Parathyroid adenoma (tissue), 2 donors: Measurements from ENCODE around the gene LTO1.

Experiments
- H2AFZ ChIP-seq: fragments of 300-600 bp; sonication (generic); one replicate; pipeline ENCODE4 v1.7.0; 2017; ENCODE audit warnings: antibody characterized with exemption, mild to moderate bottlenecking
- H3K27ac ChIP-seq: fragments of 300-600 bp; sonication (generic); one replicate; pipeline ENCODE4 v1.7.0; 2017
- H3K27me3 ChIP-seq: fragments of 300-600 bp; sonication (generic); one replicate; pipeline ENCODE4 v1.7.0; 2017; ENCODE audit warnings: low read length; ENCODE audit not compliant: control insufficient read depth, insufficient read depth
- H3K36me3 ChIP-seq: fragments of 300-600 bp; sonication (generic); one replicate; pipeline ENCODE4 v1.7.0; 2017; ENCODE audit warnings: low read length; ENCODE audit not compliant: control insufficient read depth, insufficient read depth
- H3K4me1 ChIP-seq: fragments of 300-600 bp; sonication (generic); one replicate; pipeline ENCODE4 v1.7.0; 2017; ENCODE audit warnings: control low read depth
- H3K4me2 ChIP-seq: fragments of 300-600 bp; sonication (generic); one replicate; pipeline ENCODE4 v1.7.0; 2017; ENCODE audit warnings: low read length
- H3K4me3 ChIP-seq: fragments of 300-600 bp; sonication (generic); one replicate; pipeline ENCODE4 v1.7.0; 2017; ENCODE audit warnings: low read depth, low read length
- H3K79me2 ChIP-seq: fragments of 300-600 bp; sonication (generic); one replicate; pipeline ENCODE4 v1.7.0; 2017; ENCODE audit warnings: control low read depth
- H3K9ac ChIP-seq: fragments of 300-600 bp; sonication (generic); one replicate; pipeline ENCODE4 v1.7.0; 2017; ENCODE audit warnings: mild to moderate bottlenecking
- H3K9me3 ChIP-seq: fragments of 300-600 bp; sonication (generic); one replicate; pipeline ENCODE4 v1.7.0; 2017; ENCODE audit warnings: low read length; ENCODE audit not compliant: control insufficient read depth
- TF ChIP-seq, protein P1 (sequence below): fragments of 300-600 bp; sonication (generic); IDR thresholded peaks from one replicate; pipeline ENCODE4 v1.7.0; 2017; ENCODE audit warnings: antibody characterized with exemption, mild to moderate bottlenecking
- donor health status: primary hyperparathyroidism.

Gene LTO1, protein sequence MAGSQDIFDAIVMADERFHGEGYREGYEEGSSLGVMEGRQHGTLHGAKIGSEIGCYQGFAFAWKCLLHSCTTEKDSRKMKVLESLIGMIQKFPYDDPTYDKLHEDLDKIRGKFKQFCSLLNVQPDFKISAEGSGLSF

GRCh38 chr11:69674886-69675714 lies at the start of gene LTO1:
LTO1 (minus strand) TSS chr11:69675353; CDS start chr11:69675239, 114 bp downstream.
- TF ChIP-seq, protein P1, sequence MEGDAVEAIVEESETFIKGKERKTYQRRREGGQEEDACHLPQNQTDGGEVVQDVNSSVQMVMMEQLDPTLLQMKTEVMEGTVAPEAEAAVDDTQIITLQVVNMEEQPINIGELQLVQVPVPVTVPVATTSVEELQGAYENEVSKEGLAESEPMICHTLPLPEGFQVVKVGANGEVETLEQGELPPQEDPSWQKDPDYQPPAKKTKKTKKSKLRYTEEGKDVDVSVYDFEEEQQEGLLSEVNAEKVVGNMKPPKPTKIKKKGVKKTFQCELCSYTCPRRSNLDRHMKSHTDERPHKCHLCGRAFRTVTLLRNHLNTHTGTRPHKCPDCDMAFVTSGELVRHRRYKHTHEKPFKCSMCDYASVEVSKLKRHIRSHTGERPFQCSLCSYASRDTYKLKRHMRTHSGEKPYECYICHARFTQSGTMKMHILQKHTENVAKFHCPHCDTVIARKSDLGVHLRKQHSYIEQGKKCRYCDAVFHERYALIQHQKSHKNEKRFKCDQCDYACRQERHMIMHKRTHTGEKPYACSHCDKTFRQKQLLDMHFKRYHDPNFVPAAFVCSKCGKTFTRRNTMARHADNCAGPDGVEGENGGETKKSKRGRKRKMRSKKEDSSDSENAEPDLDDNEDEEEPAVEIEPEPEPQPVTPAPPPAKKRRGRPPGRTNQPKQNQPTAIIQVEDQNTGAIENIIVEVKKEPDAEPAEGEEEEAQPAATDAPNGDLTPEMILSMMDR, result no peak
- H3K9ac ChIP-seq, result peak within 1 kb of the TSS; percentile 61
- no peaks in the 10 kb centered on the region for H3K27me3 ChIP-seq
- peaks cover 4% of the 10 kb centered on the region for H3K4me1 ChIP-seq
- H3K36me3 ChIP-seq, result no peaks in the 10 kb centered on the region
- peak within 1 kb of the TSS; percentile 81 for H3K4me2 ChIP-seq
- H3K9me3 ChIP-seq, result no peaks in the 10 kb centered on the region
- H3K4me3 ChIP-seq, result peak within 1 kb of the TSS; percentile 77
- H3K27ac ChIP-seq, result peak within 1 kb of the TSS; percentile 64
- peak within 1 kb of the TSS; percentile 90 for H2AFZ ChIP-seq
- no peaks in the 10 kb centered on the region for H3K79me2 ChIP-seq

- Histone ChIP-seq H3K27ac (no peak overlapping the region), H3K4me2 (no peak overlapping the region), H3K27me3 (no peaks in the 10 kb centered on the region), H3K9me3 (no peaks in the 10 kb centered on the region), H3K9ac (no peak overlapping the region), H3K4me1 (no peaks in the 10 kb centered on the region), H2AFZ (no peak overlapping the region), H3K4me3 (no peak overlapping the region), H3K79me2 (no peaks in the 10 kb centered on the region), H3K36me3 (no peaks in the 10 kb centered on the region)
- TF ChIP-seq, protein P1, result no peak
Measured at GRCh38 chr11:69721745-69722144, 46.6 kb upstream of the LTO1 start.

DNA sequence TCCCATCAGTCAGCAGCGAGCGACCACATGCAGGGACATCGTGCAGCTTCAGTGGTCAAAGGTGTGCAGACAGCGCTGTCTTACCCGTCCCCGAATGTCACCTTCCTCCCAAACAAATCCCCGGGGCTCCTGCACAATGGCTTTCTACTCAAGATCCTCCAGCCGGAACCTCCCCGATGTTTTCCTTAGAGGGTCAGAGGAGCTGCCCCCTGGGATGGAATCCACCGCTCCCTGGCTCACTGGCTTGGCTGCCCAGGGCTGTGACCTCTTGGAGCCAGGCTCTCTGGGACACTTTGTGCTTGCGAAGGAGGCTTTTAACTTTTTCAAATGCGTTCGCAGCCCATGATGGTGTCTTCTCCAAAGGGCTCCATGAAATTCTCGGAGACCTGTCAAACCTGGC lies 46.0 kb upstream of the LTO1 start:
- no peaks in the 10 kb centered on the region for H3K27me3 ChIP-seq
- no peak overlapping the region for H3K27ac ChIP-seq
- no peaks in the 10 kb centered on the region for H3K36me3 ChIP-seq
- H3K9ac ChIP-seq, result no peak overlapping the region
- H3K4me2 ChIP-seq, result no peak overlapping the region
- H3K79me2 ChIP-seq, result no peaks in the 10 kb centered on the region
- no peak overlapping the region for H2AFZ ChIP-seq
- no peaks in the 10 kb centered on the region for H3K4me1 ChIP-seq
- TF ChIP-seq, protein P1, result no peak
- no peak overlapping the region for H3K4me3 ChIP-seq
- H3K9me3 ChIP-seq, result no peaks in the 10 kb centered on the region

GRCh38 chr11:69718912-69719311 lies 43.8 kb upstream of the LTO1 start:
- H2AFZ ChIP-seq, result no peak overlapping the region
- H3K36me3 ChIP-seq, result no peaks in the 10 kb centered on the region
- no peaks in the 10 kb centered on the region for H3K9me3 ChIP-seq
- H3K4me2 ChIP-seq, result no peak overlapping the region
- H3K79me2 ChIP-seq, result no peaks in the 10 kb centered on the region
- no peaks in the 10 kb centered on the region for H3K27me3 ChIP-seq
- TF ChIP-seq, protein P1, result no peak
- H3K4me3 ChIP-seq, result no peak overlapping the region
- H3K4me1 ChIP-seq, result no peaks in the 10 kb centered on the region
- H3K9ac ChIP-seq, result no peak overlapping the region
- no peak overlapping the region for H3K27ac ChIP-seq
